HepG2 (cell line): ENCODE data around the gene VWC2L. TPM values are rescaled to one million over a fixed set of nuclear protein-coding genes. Genes with fewer than 3 reads are reported as not detected.

ENCODE experiments used
- ARID2 ChIP-seq: sonication (generic); formaldehyde crosslinking; IDR thresholded peaks from 2 replicates; pipeline ENCODE4 v1.8.1; 2022; ENCODE audit warnings: mild to moderate bottlenecking, missing genetic modification reagents, borderline replicate concordance
- HMGXB3 ChIP-seq: sonication (generic); formaldehyde crosslinking; IDR thresholded peaks from 2 replicates; pipeline ENCODE4 v1.4.0; 2020; ENCODE audit warnings: missing genetic modification reagents, borderline replicate concordance
- HNRNPL ChIP-seq: fragments of 200-400 bp; formaldehyde crosslinking; IDR thresholded peaks from 2 replicates; pipeline ENCODE4 v1.6.1; 2017; ENCODE audit warnings: mild to moderate bottlenecking, low read depth, low read length
- KAT7 ChIP-seq: IDR thresholded peaks from 2 replicates; pipeline ENCODE4 v1.6.1; 2018; ENCODE audit warnings: borderline replicate concordance, missing compliant biosample characterization
- PITX1 ChIP-seq: sonication (generic); formaldehyde crosslinking; IDR thresholded peaks from 2 replicates; pipeline ENCODE4 v1.5.1; 2020; ENCODE audit warnings: mild to moderate bottlenecking, missing genetic modification reagents
- SATB2 ChIP-seq: sonication (generic); formaldehyde crosslinking; IDR thresholded peaks from 2 replicates; pipeline ENCODE4 v1.5.0; 2020; ENCODE audit warnings: missing genetic modification reagents
- SRSF9 ChIP-seq: fragments of 200-400 bp; formaldehyde crosslinking; IDR thresholded peaks from 2 replicates; pipeline ENCODE4 v1.6.1; 2018; ENCODE audit warnings: borderline replicate concordance, mild to moderate bottlenecking, low read depth, low read length; ENCODE audit not compliant: insufficient read depth, poor library complexity, severe bottlenecking
- YEATS2 ChIP-seq: sonication (generic); formaldehyde crosslinking; IDR thresholded peaks from 2 replicates; pipeline ENCODE4 v1.4.0; 2020; ENCODE audit warnings: missing genetic modification reagents, borderline replicate concordance
- ZNF138 ChIP-seq: sonication (generic); formaldehyde crosslinking; IDR thresholded peaks from 2 replicates; pipeline ENCODE4 v1.5.0; 2020; ENCODE audit warnings: mild to moderate bottlenecking, low read depth, missing genetic modification reagents
- ZNF530 ChIP-seq: sonication (generic); formaldehyde crosslinking; IDR thresholded peaks from 2 replicates; pipeline ENCODE4 v1.5.0; 2020; ENCODE audit warnings: low read depth, mild to moderate bottlenecking, missing genetic modification reagents
- ZNF678 ChIP-seq: sonication (generic); formaldehyde crosslinking; IDR thresholded peaks from 2 replicates; pipeline ENCODE4 v1.4.0; 2020; ENCODE audit warnings: mild to moderate bottlenecking, missing genetic modification reagents
- ZNF839 ChIP-seq: sonication (generic); formaldehyde crosslinking; IDR thresholded peaks from 2 replicates; pipeline ENCODE4 v1.4.0; 2020; ENCODE audit warnings: missing genetic modification reagents, mild to moderate bottlenecking, borderline replicate concordance
- ZXDC ChIP-seq: sonication (generic); formaldehyde crosslinking; IDR thresholded peaks from 2 replicates; pipeline ENCODE4 v1.5.0; 2020; ENCODE audit warnings: mild to moderate bottlenecking, missing genetic modification reagents
- polyA plus RNA-seq, 8 experiments: library from polyadenylated mRNA; depleted of rRNA in 3 of 8; stranded (reverse) in 7 of 8; unstranded in 1 of 8; fragments of >200 nt; fragmentation: Illumina TruSeq in 4 of 8; extraction: Trizol in 4 of 8; gene quantifications; 2 replicates each; pipeline versions ENCODE4 v1.2.1 to v1.2.3, GENCODE V29; 2011 to 2016; ENCODE audit warnings: low read depth in 4 of 8, missing spikeins in 1 of 8, mixed read lengths in 1 of 8; ENCODE audit not compliant: insufficient read depth in 1 of 8
- total RNA-seq, 5 experiments: library from RNA; depleted of rRNA; stranded (reverse); fragments of >200 nt; fragmentation: Illumina TruSeq; extraction: Trizol; gene quantifications; 2 replicates each; pipeline ENCODE4 v1.2.3, GENCODE V29; 2016; ENCODE audit warnings: low read depth in 1 of 5

VWC2L gene
- total and polyA plus RNA-seq, 2 of the 13 experiments (the other 11 are each of a cell fraction or from before 2014, with no cell fraction given), result not detected

GRCh38 chr2:214560176-214560575, 149.3 kb downstream of the VWC2L start (continued):
- TF ChIP-seq HMGXB3 (no peak), ARID2 (CRISPR knock-in tag) (no peak), ZNF839 (CRISPR knock-in tag) (no peak), ZNF678 (CRISPR knock-in tag) (no peak), HNRNPL (no peak), ZXDC (CRISPR knock-in tag) (no peak), ZNF530 (no peak), SATB2 (CRISPR knock-in tag) (no peak), SRSF9 (no peak), PITX1 (CRISPR knock-in tag) (no peak), KAT7 (CRISPR knock-in tag) (no peak), ZNF138 (CRISPR knock-in tag) (no peak), YEATS2 (no peak)
